HepG2 (cell line): ENCODE data around the gene PMVK. TPM values are rescaled to one million over a fixed set of nuclear protein-coding genes. Genes with fewer than 3 reads are reported as not detected.

Experiments used
- AHDC1 ChIP-seq: sonication (generic); formaldehyde crosslinking; IDR thresholded peaks from 2 replicates; pipeline ENCODE4 v1.5.1; 2020; ENCODE audit warnings: mild to moderate bottlenecking, missing genetic modification reagents, borderline replicate concordance
- ATF6 ChIP-seq: sonication (generic); formaldehyde crosslinking; conservative IDR thresholded peaks from 2 replicates; pipeline ENCODE4 v1.4.0; 2020; ENCODE audit warnings: missing genetic modification reagents
- HMG20B ChIP-seq: conservative IDR thresholded peaks from 2 replicates; pipeline ENCODE4 v1.6.1; 2016; ENCODE audit warnings: missing genetic modification reagents, missing compliant biosample characterization
- HNRNPH1 ChIP-seq: fragments of 200-400 bp; formaldehyde crosslinking; optimal IDR thresholded peaks from 2 replicates; pipeline ENCODE3; 2017; ENCODE audit warnings: mild to moderate bottlenecking, low read depth, low read length
- LBX2 ChIP-seq: sonication (generic); formaldehyde crosslinking; IDR thresholded peaks from 2 replicates; pipeline ENCODE4 v1.5.0; 2020; ENCODE audit warnings: missing genetic modification reagents, mild to moderate bottlenecking, borderline replicate concordance
- RELA ChIP-seq: sonication (generic); formaldehyde crosslinking; IDR thresholded peaks from 2 replicates; pipeline ENCODE4 v1.4.0; 2020; ENCODE audit warnings: missing genetic modification reagents
- RFXANK ChIP-seq: IDR thresholded peaks from 2 replicates; pipeline ENCODE4 v1.6.1; 2016
- SALL1 ChIP-seq: sonication (generic); formaldehyde crosslinking; IDR thresholded peaks from 2 replicates; pipeline ENCODE4 v1.8.0; 2022; ENCODE audit warnings: mild to moderate bottlenecking, missing genetic modification reagents
- SNAI1 ChIP-seq: sonication (generic); formaldehyde crosslinking; IDR thresholded peaks from 2 replicates; pipeline ENCODE4 v1.5.0; 2020; ENCODE audit warnings: mild to moderate bottlenecking, missing genetic modification reagents, borderline replicate concordance
- SP5 ChIP-seq: IDR thresholded peaks from 2 replicates; pipeline ENCODE4 v1.6.1; 2016; ENCODE audit warnings: low read depth, borderline replicate concordance
- TIGD3 ChIP-seq: sonication (generic); formaldehyde crosslinking; IDR thresholded peaks from 2 replicates; pipeline ENCODE4 v1.5.1; 2020; ENCODE audit warnings: mild to moderate bottlenecking, missing genetic modification reagents, borderline replicate concordance
- ZBTB1 ChIP-seq: sonication (generic); formaldehyde crosslinking; IDR thresholded peaks from 2 replicates; pipeline ENCODE4 v1.4.0; 2020; ENCODE audit warnings: missing genetic modification reagents, borderline replicate concordance
- ZNF136 ChIP-seq: sonication (generic); formaldehyde crosslinking; IDR thresholded peaks from 2 replicates; pipeline ENCODE4 v1.8.1; 2022; ENCODE audit warnings: low read depth, mild to moderate bottlenecking, moderate library complexity, missing genetic modification reagents
- ZNF143 ChIP-seq: sonication (generic); formaldehyde crosslinking; IDR thresholded peaks from 2 replicates; pipeline ENCODE4 v1.4.0; 2020; ENCODE audit warnings: missing genetic modification reagents
- ZNF557 ChIP-seq: sonication (generic); formaldehyde crosslinking; IDR thresholded peaks from 2 replicates; pipeline ENCODE4 v1.4.0; 2020; ENCODE audit warnings: missing genetic modification reagents
- ZNF598 ChIP-seq: sonication (generic); formaldehyde crosslinking; IDR thresholded peaks from 2 replicates; pipeline ENCODE4 v1.5.1; 2020; ENCODE audit warnings: mild to moderate bottlenecking, missing genetic modification reagents, borderline replicate concordance
- ZNF777 ChIP-seq: sonication (generic); formaldehyde crosslinking; IDR thresholded peaks from 2 replicates; pipeline ENCODE4 v1.4.0; 2020; ENCODE audit warnings: missing genetic modification reagents
- ZNF784 ChIP-seq: sonication (generic); formaldehyde crosslinking; IDR thresholded peaks from 2 replicates; pipeline ENCODE4 v1.5.1; 2020; ENCODE audit warnings: missing genetic modification reagents, mild to moderate bottlenecking, borderline replicate concordance
- polyA plus RNA-seq, 8 experiments: library from polyadenylated mRNA; depleted of rRNA in 3 of 8; stranded (reverse) in 7 of 8; unstranded in 1 of 8; fragments of >200 nt; fragmentation: Illumina TruSeq in 4 of 8; extraction: Trizol in 4 of 8; gene quantifications; 2 replicates each; pipeline versions ENCODE4 v1.2.1 to v1.2.3, GENCODE V29; 2011 to 2016; ENCODE audit warnings: low read depth in 4 of 8, missing spikeins in 1 of 8, mixed read lengths in 1 of 8; ENCODE audit not compliant: insufficient read depth in 1 of 8
- total RNA-seq, 5 experiments: library from RNA; depleted of rRNA; stranded (reverse); fragments of >200 nt; fragmentation: Illumina TruSeq; extraction: Trizol; gene quantifications; 2 replicates each; pipeline ENCODE4 v1.2.3, GENCODE V29; 2016; ENCODE audit warnings: low read depth in 1 of 5

Gene PMVK
- total and polyA plus RNA-seq, 2 of the 13 experiments (the other 11 are each of a cell fraction or from before 2014, with no cell fraction given) = 3.9 to 12.6 TPM

- TF ChIP-seq ZNF777 (CRISPR knock-in tag) (no peak), SALL1 (CRISPR knock-in tag) (peak; percentile 78), ATF6 (no peak), HNRNPH1 (no peak), ZNF598 (CRISPR knock-in tag) (peak; percentile 38; the same call in 1 of the 2 replicates), HMG20B (0 out of 2 replicates have a peak, but pooled peaks have one; percentile 32), LBX2 (CRISPR knock-in tag) (no peak), AHDC1 (CRISPR knock-in tag) (peak; percentile 35; the same call in 1 of the 2 replicates), ZBTB1 (CRISPR knock-in tag) (no peak), ZNF784 (CRISPR knock-in tag) (0 out of 2 replicates have a peak, but pooled peaks have one; percentile 30), ZNF136 (CRISPR knock-in tag) (0 out of 2 replicates have a peak, but pooled peaks have one; percentile 28), TIGD3 (CRISPR knock-in tag) (no peak), RFXANK (CRISPR knock-in tag) (peak; percentile 63; the same call in 1 of the 2 replicates), ZNF143 (CRISPR knock-in tag) (0 out of 2 replicates have a peak, but pooled peaks have one; percentile 45), RELA (CRISPR knock-in tag) (no peak), SP5 (peak; percentile 92), SNAI1 (CRISPR knock-in tag) (0 out of 2 replicates have a peak, but pooled peaks have one; percentile 57), ZNF557 (CRISPR knock-in tag) (0 out of 2 replicates have a peak, but pooled peaks have one; percentile 72)
Measured at GRCh38 chr1:154972517-154973343, 36.2 kb upstream of the PMVK start (continued).
